H9 (cell line): Measurements from ENCODE around the gene HOOK2. TPM values are rescaled to one million over a fixed set of nuclear protein-coding genes. Genes with fewer than 3 reads are reported as not detected.

ENCODE experiments used
- DNase-seq: peaks from one replicate; pipeline ENCODE4 v3.0.0-alpha.2; 2017
- H2AFZ ChIP-seq: one replicate; pipeline ENCODE4 v1.6.1; 2013; ENCODE audit warnings: mild to moderate bottlenecking, low read length, control low read depth, moderate library complexity
- H2AK5ac ChIP-seq: 2 replicates; pipeline ENCODE4 v1.6.1; 2013; ENCODE audit warnings: low read length, control low read depth, mixed read lengths; ENCODE audit not compliant: insufficient read length
- H2BK120ac ChIP-seq: one replicate; pipeline ENCODE4 v1.6.1; 2013; ENCODE audit warnings: low read depth, mild to moderate bottlenecking, low read length, control low read depth, inconsistent platforms; ENCODE audit not compliant: poor library complexity, severe bottlenecking
- H2BK12ac ChIP-seq: 2 replicates; pipeline ENCODE4 v1.6.1; 2013; ENCODE audit warnings: low read length, control low read depth, mixed read lengths, low read depth; ENCODE audit not compliant: insufficient read length
- H2BK15ac ChIP-seq: 2 replicates; pipeline ENCODE4 v1.6.1; 2013; ENCODE audit warnings: low read depth, low read length, control low read depth
- H2BK20ac ChIP-seq: one replicate; pipeline ENCODE4 v1.6.1; 2013; ENCODE audit warnings: low read depth, mild to moderate bottlenecking, low read length, control low read depth, inconsistent platforms; ENCODE audit not compliant: poor library complexity, severe bottlenecking
- H2BK5ac ChIP-seq: 2 replicates; pipeline ENCODE4 v1.6.1; 2013; ENCODE audit warnings: low read length, control low read depth, mixed read lengths; ENCODE audit not compliant: insufficient read length
- H3K14ac ChIP-seq: 2 replicates; pipeline ENCODE4 v1.6.1; 2013; ENCODE audit warnings: low read length, control low read depth; ENCODE audit not compliant: insufficient read depth
- H3K18ac ChIP-seq: 2 replicates; pipeline ENCODE4 v1.6.1; 2013; ENCODE audit warnings: low read depth, mild to moderate bottlenecking, mixed read lengths, low read length, control low read depth; ENCODE audit not compliant: insufficient read length
- H3K23ac ChIP-seq: 2 replicates; pipeline ENCODE4 v1.6.1; 2013; ENCODE audit warnings: low read length, control low read depth, mixed read lengths, low read depth; ENCODE audit not compliant: insufficient read length
- H3K23me2 ChIP-seq: 2 replicates; pipeline ENCODE4 v1.6.1; 2013; ENCODE audit warnings: low read depth, mild to moderate bottlenecking, mixed read lengths, low read length, control low read depth; ENCODE audit not compliant: insufficient read length, poor library complexity, severe bottlenecking
- H3K27ac ChIP-seq: 2 replicates; pipeline ENCODE4 v1.5.1; 2013; ENCODE audit warnings: low read length, control low read depth, mixed read lengths, low read depth; ENCODE audit not compliant: insufficient read length
- H3K27me3 ChIP-seq: 2 replicates; pipeline ENCODE4 v1.6.1; 2013; ENCODE audit warnings: low read length, control low read depth, inconsistent platforms; ENCODE audit not compliant: insufficient read depth
- H3K4ac ChIP-seq: 2 replicates; pipeline ENCODE4 v1.6.1; 2013; ENCODE audit warnings: low read depth, mild to moderate bottlenecking, control low read depth, inconsistent platforms, low read length, moderate library complexity
- H3K4me1 ChIP-seq: 2 replicates; pipeline ENCODE4 v1.6.1; 2013; ENCODE audit warnings: low read length, control low read depth, inconsistent platforms; ENCODE audit not compliant: insufficient read depth
- H3K4me2 ChIP-seq: 2 replicates; pipeline ENCODE4 v1.6.1; 2013; ENCODE audit warnings: low read length, control low read depth, mixed read lengths; ENCODE audit not compliant: insufficient read length, insufficient read depth
- H3K56ac ChIP-seq: 2 replicates; pipeline ENCODE4 v1.6.1; 2013; ENCODE audit warnings: low read depth, mild to moderate bottlenecking, mixed read lengths, low read length, control low read depth; ENCODE audit not compliant: insufficient read length
- H3K79me1 ChIP-seq: 2 replicates; pipeline ENCODE4 v1.6.1; 2013; ENCODE audit warnings: low read depth, mild to moderate bottlenecking, moderate library complexity, low read length, control low read depth, inconsistent platforms; ENCODE audit not compliant: insufficient read depth, poor library complexity, severe bottlenecking
- H3K79me2 ChIP-seq: 2 replicates; pipeline ENCODE4 v1.6.1; 2013; ENCODE audit warnings: low read length, control low read depth, inconsistent platforms; ENCODE audit not compliant: insufficient read depth
- H3K9ac ChIP-seq: 2 replicates; pipeline ENCODE4 v1.6.1; 2013; ENCODE audit warnings: low read length, control low read depth, mixed read lengths; ENCODE audit not compliant: insufficient read length; ENCODE audit errors: extremely low read depth
- H3K9me3 ChIP-seq: one replicate; pipeline ENCODE4 v1.6.1; 2013; ENCODE audit warnings: low read depth, low read length, inconsistent platforms; ENCODE audit not compliant: control insufficient read depth
- H3T11ph ChIP-seq: one replicate; pipeline ENCODE4 v1.6.1; 2013; ENCODE audit warnings: mild to moderate bottlenecking, low read length, control low read depth, inconsistent platforms
- H4K20me1 ChIP-seq: one replicate; pipeline ENCODE4 v1.6.1; 2013; ENCODE audit not compliant: control insufficient read depth, insufficient read length, insufficient read depth
- H4K5ac ChIP-seq: 2 replicates; pipeline ENCODE4 v1.6.1; 2013; ENCODE audit warnings: low read depth, mild to moderate bottlenecking, mixed read lengths, low read length, control low read depth; ENCODE audit not compliant: insufficient read length
- H4K8ac ChIP-seq: replicated peaks from 2 replicates; pipeline ENCODE4 v1.6.1; 2013; ENCODE audit warnings: low read length, control low read depth, mixed read lengths, low read depth; ENCODE audit not compliant: insufficient read length
- H4K91ac ChIP-seq: 2 replicates; pipeline ENCODE4 v1.6.1; 2013; ENCODE audit warnings: low read depth, mild to moderate bottlenecking, moderate library complexity, mixed read lengths, low read length, control low read depth; ENCODE audit not compliant: insufficient read length
- H3K27ac Mint-ChIP-seq, 3 experiments: 2 replicates in 2 of 3; 3 replicates in 1 of 3; pipeline ENCODE4 v1.8.0; 2020 to 2021; ENCODE audit warnings: mixed read lengths in 3 of 3, mild to moderate bottlenecking in 1 of 3, moderate library complexity in 1 of 3
- H3K27me3 Mint-ChIP-seq: 2 replicates; pipeline ENCODE4 v1.8.0; 2021; ENCODE audit warnings: low read depth, mild to moderate bottlenecking, moderate library complexity, mixed read lengths
- H3K36me3 Mint-ChIP-seq, 3 experiments: 2 replicates in 2 of 3; 3 replicates in 1 of 3; pipeline ENCODE4 v1.8.0; 2020 to 2021; ENCODE audit warnings: low read depth in 3 of 3, mixed read lengths in 3 of 3; ENCODE audit not compliant: insufficient read depth in 1 of 3
- H3K4me1 Mint-ChIP-seq, 2 experiments: 2 replicates each; pipeline ENCODE4 v1.8.0; 2020; ENCODE audit warnings: mixed read lengths in 2 of 2
- H3K4me3 Mint-ChIP-seq, 2 experiments: 2 replicates in 1 of 2; 3 replicates in 1 of 2; pipeline ENCODE4 v1.8.0; 2020 to 2021; ENCODE audit warnings: mild to moderate bottlenecking in 2 of 2, mixed read lengths in 2 of 2, moderate library complexity in 1 of 2
- H3K9me3 Mint-ChIP-seq, 2 experiments: 2 replicates in 1 of 2; 3 replicates in 1 of 2; pipeline ENCODE4 v1.8.0; 2020; ENCODE audit warnings: mild to moderate bottlenecking in 2 of 2, mixed read lengths in 2 of 2, moderate library complexity in 1 of 2
- WGBS: extraction: QIAGEN DNeasy Blood & Tissue Kit; methylation state at CpG from one replicate; pipeline ENCODE4 v1.1.7; 2013; ENCODE audit warnings: missing lambda C conversion rate, low lambda C conversion rate, mixed read lengths; ENCODE audit not compliant: insufficient read length; ENCODE audit errors: extremely low coverage; 5-methylcytosine and 5-hydroxymethylcytosine counted together
- total RNA-seq: library from RNA; stranded (reverse); gene quantifications from 2 replicates; pipeline ENCODE4 v1.2.1, GENCODE V29; 2021
- TF ChIP-seq, protein P1 (sequence below): fragments of 200-600 bp; sonication (generic); conservative IDR thresholded peaks from 3 replicates; pipeline ENCODE4 v1.8.0; 2021; ENCODE audit warnings: antibody characterized with exemption, mild to moderate bottlenecking

HOOK2 gene
- total RNA-seq, 1 experiment from 2014 or later = 64.7 TPM

DNA sequence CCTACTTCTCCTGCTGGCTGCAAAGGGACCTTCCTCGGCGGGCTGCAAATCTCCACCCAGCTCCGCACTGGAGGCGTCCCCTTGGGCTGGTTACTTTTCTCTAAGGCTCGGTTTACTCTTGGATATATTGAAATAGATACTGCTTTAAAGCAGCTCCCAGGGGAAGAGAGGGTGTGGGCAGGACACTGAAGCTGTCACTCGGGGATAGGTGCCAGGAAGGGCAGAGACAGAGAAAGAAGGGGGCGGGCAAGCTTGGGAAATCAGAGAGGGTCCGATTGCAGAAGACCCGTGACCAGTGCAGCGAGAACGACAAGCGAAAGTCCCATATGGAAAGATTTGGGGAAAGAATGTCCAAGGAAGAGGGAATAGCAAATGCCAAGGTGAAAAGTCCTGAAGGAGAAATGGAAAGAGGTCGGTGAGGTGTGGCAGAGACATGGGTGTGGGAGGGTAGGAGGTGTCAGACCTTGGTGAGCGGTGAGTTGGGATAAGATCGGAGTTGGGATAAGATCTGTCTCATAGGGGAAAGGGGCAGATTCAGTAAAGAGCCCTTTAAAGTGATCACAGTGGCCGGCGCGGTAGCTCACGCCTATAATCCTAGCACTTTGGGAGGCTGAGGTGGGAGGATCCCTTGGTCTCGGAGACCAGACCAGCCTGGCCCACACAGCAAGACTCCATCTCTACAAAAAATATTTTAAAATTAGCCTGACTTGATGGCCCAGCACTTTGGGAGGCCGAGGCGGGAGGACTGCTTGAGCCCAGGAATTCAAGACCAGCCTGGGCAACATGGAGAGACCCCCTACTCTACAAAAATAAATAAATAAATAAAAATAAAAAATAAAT is 27.1 kb upstream of the HOOK2 start:
- no CpG with 5 or more reads among the region's 22 CpGs for WGBS
- no peak for DNase-seq

More for the DNA sequence above, 27.1 kb upstream of the HOOK2 start:
- no peaks in the 10 kb centered on the region for H3K79me2 ChIP-seq
- H4K5ac ChIP-seq = no peak overlapping the region
- no peak overlapping the region for H3K27ac ChIP-seq
- H2BK20ac ChIP-seq = no peak overlapping the region
- H3K56ac ChIP-seq = no peak overlapping the region
- H3K27me3 ChIP-seq = no peaks in the 10 kb centered on the region
- no peak overlapping the region for H2AK5ac ChIP-seq
- no peak overlapping the region for H3K4ac ChIP-seq
- H2BK120ac ChIP-seq = no peak overlapping the region
- no peak overlapping the region for H3T11ph ChIP-seq
- H3K4me2 ChIP-seq = peak overlapping the region; percentile 84
- H3K4me1 ChIP-seq = no peaks in the 10 kb centered on the region; the same call in 1 of the 2 replicates
- Mint-ChIP-seq H3K27ac (no peak overlapping the region; a peak in 1 of 7 replicates), H3K4me3 (peak overlapping the region; percentile 91 to 94), H3K36me3 (peaks cover 13 to 45% (median 28%) of the 10 kb centered on the region in 3 experiments; a peak in 6 of 7 replicates), H3K4me1 (peaks cover 16 to 27% of the 10 kb centered on the region in 2 experiments), H3K9me3 (no peaks in the 10 kb centered on the region; a peak in 1 of 5 replicates), H3K27me3 (peaks cover 6% of the 10 kb centered on the region)
- H2BK15ac ChIP-seq = no peak overlapping the region
- H3K23ac ChIP-seq = no peak overlapping the region
- H2BK12ac ChIP-seq = no peak overlapping the region
- no peak overlapping the region for H2BK5ac ChIP-seq
- no peak overlapping the region for H3K9ac ChIP-seq
- no peak overlapping the region for H4K8ac ChIP-seq
- no peak overlapping the region for H2AFZ ChIP-seq
- H3K79me1 ChIP-seq = peaks cover 4% of the 10 kb centered on the region
- peaks cover 28% of the 10 kb centered on the region for H3K23me2 ChIP-seq
- H3K18ac ChIP-seq = no peak overlapping the region
- H3K9me3 ChIP-seq = no peaks in the 10 kb centered on the region
- no peak overlapping the region for H4K91ac ChIP-seq
- TF ChIP-seq, protein P1, sequence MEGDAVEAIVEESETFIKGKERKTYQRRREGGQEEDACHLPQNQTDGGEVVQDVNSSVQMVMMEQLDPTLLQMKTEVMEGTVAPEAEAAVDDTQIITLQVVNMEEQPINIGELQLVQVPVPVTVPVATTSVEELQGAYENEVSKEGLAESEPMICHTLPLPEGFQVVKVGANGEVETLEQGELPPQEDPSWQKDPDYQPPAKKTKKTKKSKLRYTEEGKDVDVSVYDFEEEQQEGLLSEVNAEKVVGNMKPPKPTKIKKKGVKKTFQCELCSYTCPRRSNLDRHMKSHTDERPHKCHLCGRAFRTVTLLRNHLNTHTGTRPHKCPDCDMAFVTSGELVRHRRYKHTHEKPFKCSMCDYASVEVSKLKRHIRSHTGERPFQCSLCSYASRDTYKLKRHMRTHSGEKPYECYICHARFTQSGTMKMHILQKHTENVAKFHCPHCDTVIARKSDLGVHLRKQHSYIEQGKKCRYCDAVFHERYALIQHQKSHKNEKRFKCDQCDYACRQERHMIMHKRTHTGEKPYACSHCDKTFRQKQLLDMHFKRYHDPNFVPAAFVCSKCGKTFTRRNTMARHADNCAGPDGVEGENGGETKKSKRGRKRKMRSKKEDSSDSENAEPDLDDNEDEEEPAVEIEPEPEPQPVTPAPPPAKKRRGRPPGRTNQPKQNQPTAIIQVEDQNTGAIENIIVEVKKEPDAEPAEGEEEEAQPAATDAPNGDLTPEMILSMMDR = no peak
- H3K14ac ChIP-seq = no peak overlapping the region
- H4K20me1 ChIP-seq = no peaks in the 10 kb centered on the region
